ENCODE results near the gene GPR171.

GRCh38 chr3:151236736-151237135 is 33.7 kb upstream of the GPR171 start:
- no peak for TF ChIP-seq CTCF (conservative IDR thresholded peaks at IDR 0.05; ENCODE audit: low read length)
- no peak for TF ChIP-seq EZH2phosphoT487 (IDR thresholded peaks at IDR 0.05; ENCODE audit: borderline replicate concordance, low read depth, low read length)

Data from OCI-LY7 (cell line).